ENCODE data around the gene CELF1.
A peak's percentile ranks its signal among the peaks of the same experiment; 100 is the strongest.
"Not testable (repeated sequence)": the region's sequence is repeated elsewhere in the genome, so short reads cannot be mapped to it uniquely, and the experiment has no call there.

The CELF1 gene

DNA sequence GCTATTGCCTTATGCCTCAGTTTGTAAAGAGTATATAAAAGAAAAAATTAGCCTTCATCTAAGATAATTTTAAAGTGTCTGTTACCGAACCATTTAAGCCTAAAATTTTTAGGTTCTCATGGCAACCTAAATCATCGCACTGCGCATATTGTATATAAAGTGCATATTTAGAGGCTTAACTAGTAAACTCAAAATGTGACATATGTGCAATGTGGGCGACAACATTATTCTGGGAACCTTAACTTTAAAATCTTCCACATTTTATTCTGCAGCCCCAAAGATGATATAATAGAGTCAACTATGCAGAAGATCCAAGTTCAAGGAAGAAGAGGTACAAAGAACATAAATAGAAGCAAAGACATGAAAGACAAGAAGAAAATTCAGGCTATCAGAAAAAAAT lies 23.0 kb downstream of the CELF1 start:
- Histone ChIP-seq H3K23ac (ENCODE audit: low read length in 2 of 2) (no peak overlapping the region), H2BK120ac (ENCODE audit: low read depth, low read length) (no peak overlapping the region), H2BK5ac (ENCODE audit: low read depth, low read length, poor library complexity, severe bottlenecking) (no peak overlapping the region), H3K4me2 (ENCODE audit: low read length, poor library complexity, severe bottlenecking) (no peak overlapping the region), H3K9me3 (ENCODE audit: control insufficient read depth, low read length) (no peaks in the 10 kb centered on the region), H2AK5ac (ENCODE audit: low read length, severe bottlenecking) (no peak overlapping the region), H3K18ac (ENCODE audit: low read depth in 1 of 2, low read length in 2 of 2) (no peak overlapping the region), H3K27me3 (ENCODE audit: control insufficient read depth in 1 of 2, insufficient read depth in 1 of 2, low read length in 2 of 2) (no peaks in the 10 kb centered on the region), H4K91ac (ENCODE audit: low read length) (no peak overlapping the region), H2BK12ac (ENCODE audit: low read length in 2 of 2) (no peak overlapping the region), H2AFZ (ENCODE audit: low read depth, low read length) (no peak overlapping the region), H3K36me3 (ENCODE audit: control insufficient read depth in 1 of 2, insufficient read depth in 2 of 2, low read depth in 1 of 2, low read length in 2 of 2) (peaks cover 9 to 23% of the 10 kb centered on the region in 2 experiments), H3K14ac (ENCODE audit: low read length in 2 of 2) (no peak overlapping the region), H3K9ac (ENCODE audit: low read length) (no peak overlapping the region), H3K4me3 (ENCODE audit: insufficient read depth in 1 of 2, low read depth in 1 of 2, low read length in 2 of 2) (no peak overlapping the region), H4K8ac (ENCODE audit: low read length) (no peak overlapping the region), H3K4me1 (ENCODE audit: control insufficient read depth, insufficient read depth, low read depth, low read length) (peaks cover 18% of the 10 kb centered on the region), H3K79me1 (replicated peaks; ENCODE audit: low read length, poor library complexity, severe bottlenecking) (no peaks in the 10 kb centered on the region), H3K27ac (ENCODE audit: low read length, poor library complexity, severe bottlenecking) (no peak overlapping the region), H3K4ac (ENCODE audit: low read depth in 1 of 2, low read length in 2 of 2) (no peak overlapping the region), H2BK15ac (ENCODE audit: low read depth, poor library complexity, severe bottlenecking) (no peak overlapping the region)
- 100% methylated on average over 3 of the region's 4 CpGs for WGBS
- no peak for DNase-seq

DNA sequence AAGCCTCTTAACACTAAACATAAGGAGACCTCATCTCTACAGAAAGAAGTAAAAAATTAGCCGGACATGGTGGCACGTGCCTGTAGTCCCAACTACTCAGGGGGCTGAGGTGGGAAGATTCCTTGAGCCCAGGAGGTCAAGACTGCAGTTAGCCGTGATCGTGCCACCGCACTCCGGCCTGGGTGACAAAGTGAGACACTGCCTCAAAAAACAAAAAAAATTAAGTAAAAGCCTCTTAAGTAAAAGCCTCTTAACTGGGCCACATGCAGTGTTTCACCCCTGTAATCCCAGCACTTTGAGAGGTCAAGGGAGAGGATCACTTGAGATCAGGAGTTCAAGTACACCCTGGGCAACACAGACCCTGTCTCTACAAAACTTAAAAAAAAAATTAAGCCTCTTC lies 25.7 kb downstream of the CELF1 start:
- Histone ChIP-seq H3K4me2 (ENCODE audit: low read length, poor library complexity, severe bottlenecking) (no peak overlapping the region), H3K4me3 (ENCODE audit: insufficient read depth in 1 of 2, low read depth in 1 of 2, low read length in 2 of 2) (no peak overlapping the region), H2BK5ac (ENCODE audit: low read depth, low read length, poor library complexity, severe bottlenecking) (no peak overlapping the region), H3K14ac (ENCODE audit: low read length in 2 of 2) (no peak overlapping the region), H2AFZ (ENCODE audit: low read depth, low read length) (no peak overlapping the region), H3K9me3 (ENCODE audit: control insufficient read depth, low read length) (no peaks in the 10 kb centered on the region), H3K4ac (ENCODE audit: low read depth in 1 of 2, low read length in 2 of 2) (no peak overlapping the region), H3K27ac (ENCODE audit: low read length, poor library complexity, severe bottlenecking) (peak overlapping the region; percentile 26), H4K8ac (ENCODE audit: low read length) (no peak overlapping the region), H2BK120ac (ENCODE audit: low read depth, low read length) (no peak overlapping the region), H3K23ac (ENCODE audit: low read length in 2 of 2) (no peak overlapping the region), H2BK15ac (ENCODE audit: low read depth, poor library complexity, severe bottlenecking) (no peak overlapping the region), H2AK5ac (ENCODE audit: low read length, severe bottlenecking) (no peak overlapping the region), H2BK12ac (ENCODE audit: low read length in 2 of 2) (no peak overlapping the region), H3K79me1 (replicated peaks; ENCODE audit: low read length, poor library complexity, severe bottlenecking) (no peaks in the 10 kb centered on the region), H3K9ac (ENCODE audit: low read length) (no peak overlapping the region), H3K36me3 (ENCODE audit: control insufficient read depth in 1 of 2, insufficient read depth in 2 of 2, low read depth in 1 of 2, low read length in 2 of 2) (peaks cover 9 to 20% of the 10 kb centered on the region in 2 experiments), H3K27me3 (ENCODE audit: control insufficient read depth in 1 of 2, insufficient read depth in 1 of 2, low read length in 2 of 2) (no peaks in the 10 kb centered on the region), H3K4me1 (ENCODE audit: control insufficient read depth, insufficient read depth, low read depth, low read length) (peaks cover 16% of the 10 kb centered on the region), H3K18ac (ENCODE audit: low read depth in 1 of 2, low read length in 2 of 2) (no peak overlapping the region), H4K91ac (ENCODE audit: low read length) (no peak overlapping the region)
- WGBS = 100% methylated on average over 2 of the region's 6 CpGs
- no peak for DNase-seq

DNA sequence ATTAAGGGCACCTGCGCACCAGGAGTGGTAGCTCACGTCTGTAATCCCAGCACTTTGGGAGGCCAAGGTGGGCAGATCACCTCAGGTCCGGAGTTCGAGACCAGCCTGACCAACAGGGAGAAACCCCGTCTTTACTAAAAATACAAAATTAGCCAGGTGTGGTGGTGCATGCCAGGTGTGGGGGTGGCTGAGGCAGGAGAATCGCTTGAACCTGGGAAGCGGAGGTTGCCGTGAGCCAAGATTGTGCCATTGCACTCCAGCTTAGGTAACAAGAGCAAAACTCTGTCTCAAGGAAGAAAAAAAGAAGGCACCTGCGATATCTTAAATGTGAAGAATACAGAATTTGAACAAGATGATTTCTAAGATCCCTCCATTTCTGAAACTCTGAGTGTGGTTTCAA lies 26.9 kb downstream of the CELF1 start:
- WGBS = 94% methylated on average over 8 of the region's 9 CpGs
- H3K18ac ChIP-seq (ENCODE audit: low read depth in 1 of 2, low read length in 2 of 2); H2BK15ac ChIP-seq (ENCODE audit: low read depth, poor library complexity, severe bottlenecking); H4K91ac ChIP-seq (ENCODE audit: low read length); H3K79me1 ChIP-seq (replicated peaks; ENCODE audit: low read length, poor library complexity, severe bottlenecking); H2BK12ac ChIP-seq (ENCODE audit: low read length in 2 of 2); H3K23ac ChIP-seq (ENCODE audit: low read length in 2 of 2); H4K8ac ChIP-seq (ENCODE audit: low read length); H2BK120ac ChIP-seq (ENCODE audit: low read depth, low read length); H3K4me2 ChIP-seq (ENCODE audit: low read length, poor library complexity, severe bottlenecking); H3K4me3 ChIP-seq (ENCODE audit: insufficient read depth in 1 of 2, low read depth in 1 of 2, low read length in 2 of 2); H2AFZ ChIP-seq (ENCODE audit: low read depth, low read length); H3K27ac ChIP-seq (ENCODE audit: low read length, poor library complexity, severe bottlenecking); H3K9me3 ChIP-seq (ENCODE audit: control insufficient read depth, low read length); H3K9ac ChIP-seq (ENCODE audit: low read length); H3K14ac ChIP-seq (ENCODE audit: low read length in 2 of 2); DNase-seq; H3K4ac ChIP-seq (ENCODE audit: low read depth in 1 of 2, low read length in 2 of 2); H2AK5ac ChIP-seq (ENCODE audit: low read length, severe bottlenecking); H2BK5ac ChIP-seq (ENCODE audit: low read depth, low read length, poor library complexity, severe bottlenecking); H3K27me3 ChIP-seq (ENCODE audit: control insufficient read depth in 1 of 2, insufficient read depth in 1 of 2, low read length in 2 of 2): not testable (repeated sequence)
- Histone ChIP-seq H3K36me3 (ENCODE audit: control insufficient read depth in 1 of 2, insufficient read depth in 2 of 2, low read depth in 1 of 2, low read length in 2 of 2) (peaks cover 6 to 20% of the 10 kb centered on the region in 2 experiments), H3K4me1 (ENCODE audit: control insufficient read depth, insufficient read depth, low read depth, low read length) (peaks cover 13% of the 10 kb centered on the region)

DNA sequence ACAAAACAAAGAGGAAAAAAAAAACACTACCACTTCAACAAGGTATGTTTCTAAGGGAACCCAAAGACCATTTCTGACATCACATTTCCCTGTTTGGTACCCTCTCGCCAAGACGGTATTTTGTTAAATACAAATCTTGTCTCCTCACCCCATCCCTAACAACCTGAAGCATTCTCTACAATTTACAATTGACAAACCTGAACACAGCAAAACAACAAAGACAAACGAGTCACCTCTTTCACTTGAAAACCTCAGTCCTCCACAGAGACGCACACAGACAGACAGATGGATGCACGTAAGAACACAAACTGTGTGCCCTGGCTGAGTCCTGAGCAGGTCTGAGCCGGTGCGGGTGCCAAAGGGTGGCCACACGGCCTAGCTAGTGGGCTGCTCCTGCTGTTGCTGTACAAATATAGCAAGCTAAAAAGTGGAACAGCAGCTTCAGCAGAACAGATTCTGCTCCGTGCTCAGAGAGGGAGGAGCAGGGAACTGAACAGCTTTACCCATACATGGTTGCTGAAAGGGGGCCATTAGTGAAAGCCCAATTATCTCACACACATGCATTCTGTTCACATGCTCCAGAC lies 28.5 kb downstream of the CELF1 start:
- H3K4ac ChIP-seq (ENCODE audit: low read depth in 1 of 2, low read length in 2 of 2) = peak overlapping the region in 1 of 2 experiments; percentile 95
- no peak overlapping the region for H2AFZ ChIP-seq (ENCODE audit: low read depth, low read length)
- peak overlapping the region in 1 of 2 experiments; percentile 73 for H3K4me3 ChIP-seq (ENCODE audit: insufficient read depth in 1 of 2, low read depth in 1 of 2, low read length in 2 of 2)
- H3K36me3 ChIP-seq (ENCODE audit: control insufficient read depth in 1 of 2, insufficient read depth in 2 of 2, low read depth in 1 of 2, low read length in 2 of 2) = peaks cover 10 to 11% of the 10 kb centered on the region in 2 experiments
- H3K79me1 ChIP-seq (replicated peaks; ENCODE audit: low read length, poor library complexity, severe bottlenecking) = no peaks in the 10 kb centered on the region
- H3K18ac ChIP-seq (ENCODE audit: low read depth in 1 of 2, low read length in 2 of 2) = peak overlapping the region; percentile 40 to 98
- DNase-seq = peak; percentile 54
- no peak overlapping the region for H2BK120ac ChIP-seq (ENCODE audit: low read depth, low read length)
- H3K9ac ChIP-seq (ENCODE audit: low read length) = peak overlapping the region; percentile 86
- WGBS = 37% methylated on average over 9 of the region's 9 CpGs
- peak overlapping the region; percentile 25 to 92 for H3K23ac ChIP-seq (ENCODE audit: low read length in 2 of 2)
- no peak overlapping the region for H2BK5ac ChIP-seq (ENCODE audit: low read depth, low read length, poor library complexity, severe bottlenecking)
- H4K91ac ChIP-seq (ENCODE audit: low read length) = peak overlapping the region; percentile 30
- H4K8ac ChIP-seq (ENCODE audit: low read length) = no peak overlapping the region
- peak overlapping the region; percentile 81 for H2AK5ac ChIP-seq (ENCODE audit: low read length, severe bottlenecking)
- H3K4me1 ChIP-seq (ENCODE audit: control insufficient read depth, insufficient read depth, low read depth, low read length) = peaks cover 15% of the 10 kb centered on the region
- H2BK15ac ChIP-seq (ENCODE audit: low read depth, poor library complexity, severe bottlenecking) = no peak overlapping the region
- no peaks in the 10 kb centered on the region for H3K27me3 ChIP-seq (ENCODE audit: control insufficient read depth in 1 of 2, insufficient read depth in 1 of 2, low read length in 2 of 2)
- H3K9me3 ChIP-seq (ENCODE audit: control insufficient read depth, low read length) = no peaks in the 10 kb centered on the region
- H3K14ac ChIP-seq (ENCODE audit: low read length in 2 of 2) = peak overlapping the region in 1 of 2 experiments; percentile 99
- H2BK12ac ChIP-seq (ENCODE audit: low read length in 2 of 2) = peak overlapping the region in 1 of 2 experiments; percentile 97
- H3K27ac ChIP-seq (ENCODE audit: low read length, poor library complexity, severe bottlenecking) = peak overlapping the region; percentile 89
- H3K4me2 ChIP-seq (ENCODE audit: low read length, poor library complexity, severe bottlenecking) = peak overlapping the region; percentile 27

All from mesenchymal stem cell (in vitro differentiated cells and primary cell).